ENCODE results near the gene LPIN1. TPM values are rescaled to one million over a fixed set of nuclear protein-coding genes. Genes with fewer than 3 reads are reported as not detected.

The LPIN1 gene
- total RNA-seq, 1 experiment from 2014 or later = 13.9 TPM

DNA sequence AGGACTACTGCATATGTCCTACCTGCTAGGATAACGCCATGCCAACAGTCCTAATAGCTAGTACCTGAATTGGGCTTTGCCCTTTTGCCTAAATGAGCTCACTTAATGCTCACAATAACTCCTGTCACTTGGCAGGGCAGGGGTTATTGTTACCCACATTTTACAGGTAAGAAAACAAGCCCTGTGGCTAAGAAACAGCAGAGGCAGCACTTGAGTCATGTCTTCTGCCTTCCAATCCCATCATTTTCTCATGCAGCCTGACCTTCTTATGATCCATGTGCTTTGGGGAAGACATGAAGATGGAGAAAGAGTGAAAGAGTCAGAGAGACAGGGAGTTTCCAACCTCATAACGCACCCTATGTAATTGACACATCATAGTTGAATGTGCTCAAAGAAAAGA is 33.6 kb upstream of the LPIN1 start:
- CTCF ChIA-PET = no interaction called here
- POLR2A ChIA-PET = no interaction called here

GRCh38 chr2:11713815-11714214 is 32.6 kb upstream of the LPIN1 start:
- H3K27ac Mint-ChIP-seq = no peak overlapping the region
- ChIA-PET CTCF (no interaction called here), POLR2A (no interaction called here)
- H3K4me3 Mint-ChIP-seq = no peak overlapping the region
- ATAC-seq (no peak), DNase-seq (ENCODE audit: low spot score) (no peak)
- no peaks in the 10 kb centered on the region for H3K9me3 Mint-ChIP-seq
- no peaks in the 10 kb centered on the region for H3K27me3 Mint-ChIP-seq (ENCODE audit: low read depth)
- no peaks in the 10 kb centered on the region for H3K36me3 Mint-ChIP-seq
- H3K4me1 Mint-ChIP-seq = 0 out of 2 replicates have a peak, but pooled peaks cover 2% of the 10 kb centered on the region
- TF ChIP-seq, protein P1, sequence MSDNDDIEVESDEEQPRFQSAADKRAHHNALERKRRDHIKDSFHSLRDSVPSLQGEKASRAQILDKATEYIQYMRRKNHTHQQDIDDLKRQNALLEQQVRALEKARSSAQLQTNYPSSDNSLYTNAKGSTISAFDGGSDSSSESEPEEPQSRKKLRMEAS (CRISPR knock-in tag; IDR thresholded peaks at IDR 0.05) = no peak
- TF ChIP-seq ZNF532 (CRISPR knock-in tag; IDR thresholded peaks at IDR 0.05; ENCODE audit: borderline replicate concordance) = no peak
- no peak for TF ChIP-seq GRHL2 (CRISPR knock-in tag; IDR thresholded peaks at IDR 0.05; ENCODE audit: insufficient replicate concordance, severe bottlenecking)
- TF ChIP-seq ELF4 (CRISPR knock-in tag; IDR thresholded peaks at IDR 0.05; ENCODE audit: low read depth) = no peak
- TF ChIP-seq ZNF416 (CRISPR knock-in tag; IDR thresholded peaks at IDR 0.05) = no peak
- TF ChIP-seq, protein P2, sequence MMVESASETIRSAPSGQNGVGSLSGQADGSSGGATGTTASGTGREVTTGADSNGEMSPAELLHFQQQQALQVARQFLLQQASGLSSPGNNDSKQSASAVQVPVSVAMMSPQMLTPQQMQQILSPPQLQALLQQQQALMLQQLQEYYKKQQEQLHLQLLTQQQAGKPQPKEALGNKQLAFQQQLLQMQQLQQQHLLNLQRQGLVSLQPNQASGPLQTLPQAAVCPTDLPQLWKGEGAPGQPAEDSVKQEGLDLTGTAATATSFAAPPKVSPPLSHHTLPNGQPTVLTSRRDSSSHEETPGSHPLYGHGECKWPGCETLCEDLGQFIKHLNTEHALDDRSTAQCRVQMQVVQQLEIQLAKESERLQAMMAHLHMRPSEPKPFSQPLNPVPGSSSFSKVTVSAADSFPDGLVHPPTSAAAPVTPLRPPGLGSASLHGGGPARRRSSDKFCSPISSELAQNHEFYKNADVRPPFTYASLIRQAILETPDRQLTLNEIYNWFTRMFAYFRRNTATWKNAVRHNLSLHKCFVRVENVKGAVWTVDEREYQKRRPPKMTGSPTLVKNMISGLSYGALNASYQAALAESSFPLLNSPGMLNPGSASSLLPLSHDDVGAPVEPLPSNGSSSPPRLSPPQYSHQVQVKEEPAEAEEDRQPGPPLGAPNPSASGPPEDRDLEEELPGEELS (CRISPR knock-in tag; IDR thresholded peaks at IDR 0.05) = no peak
- no peak for TF ChIP-seq PRRX2 (CRISPR knock-in tag; IDR thresholded peaks at IDR 0.05)
- TF ChIP-seq, protein P3, sequence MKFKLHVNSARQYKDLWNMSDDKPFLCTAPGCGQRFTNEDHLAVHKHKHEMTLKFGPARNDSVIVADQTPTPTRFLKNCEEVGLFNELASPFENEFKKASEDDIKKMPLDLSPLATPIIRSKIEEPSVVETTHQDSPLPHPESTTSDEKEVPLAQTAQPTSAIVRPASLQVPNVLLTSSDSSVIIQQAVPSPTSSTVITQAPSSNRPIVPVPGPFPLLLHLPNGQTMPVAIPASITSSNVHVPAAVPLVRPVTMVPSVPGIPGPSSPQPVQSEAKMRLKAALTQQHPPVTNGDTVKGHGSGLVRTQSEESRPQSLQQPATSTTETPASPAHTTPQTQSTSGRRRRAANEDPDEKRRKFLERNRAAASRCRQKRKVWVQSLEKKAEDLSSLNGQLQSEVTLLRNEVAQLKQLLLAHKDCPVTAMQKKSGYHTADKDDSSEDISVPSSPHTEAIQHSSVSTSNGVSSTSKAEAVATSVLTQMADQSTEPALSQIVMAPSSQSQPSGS (CRISPR knock-in tag; IDR thresholded peaks at IDR 0.05; ENCODE audit: borderline replicate concordance, low read depth) = no peak
- TF ChIP-seq, protein P4, sequence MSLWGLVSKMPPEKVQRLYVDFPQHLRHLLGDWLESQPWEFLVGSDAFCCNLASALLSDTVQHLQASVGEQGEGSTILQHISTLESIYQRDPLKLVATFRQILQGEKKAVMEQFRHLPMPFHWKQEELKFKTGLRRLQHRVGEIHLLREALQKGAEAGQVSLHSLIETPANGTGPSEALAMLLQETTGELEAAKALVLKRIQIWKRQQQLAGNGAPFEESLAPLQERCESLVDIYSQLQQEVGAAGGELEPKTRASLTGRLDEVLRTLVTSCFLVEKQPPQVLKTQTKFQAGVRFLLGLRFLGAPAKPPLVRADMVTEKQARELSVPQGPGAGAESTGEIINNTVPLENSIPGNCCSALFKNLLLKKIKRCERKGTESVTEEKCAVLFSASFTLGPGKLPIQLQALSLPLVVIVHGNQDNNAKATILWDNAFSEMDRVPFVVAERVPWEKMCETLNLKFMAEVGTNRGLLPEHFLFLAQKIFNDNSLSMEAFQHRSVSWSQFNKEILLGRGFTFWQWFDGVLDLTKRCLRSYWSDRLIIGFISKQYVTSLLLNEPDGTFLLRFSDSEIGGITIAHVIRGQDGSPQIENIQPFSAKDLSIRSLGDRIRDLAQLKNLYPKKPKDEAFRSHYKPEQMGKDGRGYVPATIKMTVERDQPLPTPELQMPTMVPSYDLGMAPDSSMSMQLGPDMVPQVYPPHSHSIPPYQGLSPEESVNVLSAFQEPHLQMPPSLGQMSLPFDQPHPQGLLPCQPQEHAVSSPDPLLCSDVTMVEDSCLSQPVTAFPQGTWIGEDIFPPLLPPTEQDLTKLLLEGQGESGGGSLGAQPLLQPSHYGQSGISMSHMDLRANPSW (CRISPR knock-in tag; conservative IDR thresholded peaks at IDR 0.05; ENCODE audit: low read depth) = no peak

More for the DNA sequence above, 33.6 kb upstream of the LPIN1 start:
- Mint-ChIP-seq H3K27ac (no peak overlapping the region), H3K4me3 (no peak overlapping the region), H3K36me3 (no peaks in the 10 kb centered on the region), H3K4me1 (0 out of 2 replicates have a peak, but pooled peaks cover 2% of the 10 kb centered on the region), H3K27me3 (ENCODE audit: low read depth) (no peaks in the 10 kb centered on the region), H3K9me3 (no peaks in the 10 kb centered on the region)
- ATAC-seq = no peak
- TF ChIP-seq, protein P5, sequence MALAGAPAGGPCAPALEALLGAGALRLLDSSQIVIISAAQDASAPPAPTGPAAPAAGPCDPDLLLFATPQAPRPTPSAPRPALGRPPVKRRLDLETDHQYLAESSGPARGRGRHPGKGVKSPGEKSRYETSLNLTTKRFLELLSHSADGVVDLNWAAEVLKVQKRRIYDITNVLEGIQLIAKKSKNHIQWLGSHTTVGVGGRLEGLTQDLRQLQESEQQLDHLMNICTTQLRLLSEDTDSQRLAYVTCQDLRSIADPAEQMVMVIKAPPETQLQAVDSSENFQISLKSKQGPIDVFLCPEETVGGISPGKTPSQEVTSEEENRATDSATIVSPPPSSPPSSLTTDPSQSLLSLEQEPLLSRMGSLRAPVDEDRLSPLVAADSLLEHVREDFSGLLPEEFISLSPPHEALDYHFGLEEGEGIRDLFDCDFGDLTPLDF (CRISPR knock-in tag; IDR thresholded peaks at IDR 0.05) = no peak
- TF ChIP-seq ESRRA (CRISPR knock-in tag; IDR thresholded peaks at IDR 0.05; ENCODE audit: borderline replicate concordance) (no peak), MLX (CRISPR knock-in tag; IDR thresholded peaks at IDR 0.05) (no peak), NFE2L1 (CRISPR knock-in tag; IDR thresholded peaks at IDR 0.05) (no peak)
- TF ChIP-seq, protein P6, sequence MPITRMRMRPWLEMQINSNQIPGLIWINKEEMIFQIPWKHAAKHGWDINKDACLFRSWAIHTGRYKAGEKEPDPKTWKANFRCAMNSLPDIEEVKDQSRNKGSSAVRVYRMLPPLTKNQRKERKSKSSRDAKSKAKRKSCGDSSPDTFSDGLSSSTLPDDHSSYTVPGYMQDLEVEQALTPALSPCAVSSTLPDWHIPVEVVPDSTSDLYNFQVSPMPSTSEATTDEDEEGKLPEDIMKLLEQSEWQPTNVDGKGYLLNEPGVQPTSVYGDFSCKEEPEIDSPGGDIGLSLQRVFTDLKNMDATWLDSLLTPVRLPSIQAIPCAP (CRISPR knock-in tag; IDR thresholded peaks at IDR 0.05) = no peak
- TF ChIP-seq, protein P7, sequence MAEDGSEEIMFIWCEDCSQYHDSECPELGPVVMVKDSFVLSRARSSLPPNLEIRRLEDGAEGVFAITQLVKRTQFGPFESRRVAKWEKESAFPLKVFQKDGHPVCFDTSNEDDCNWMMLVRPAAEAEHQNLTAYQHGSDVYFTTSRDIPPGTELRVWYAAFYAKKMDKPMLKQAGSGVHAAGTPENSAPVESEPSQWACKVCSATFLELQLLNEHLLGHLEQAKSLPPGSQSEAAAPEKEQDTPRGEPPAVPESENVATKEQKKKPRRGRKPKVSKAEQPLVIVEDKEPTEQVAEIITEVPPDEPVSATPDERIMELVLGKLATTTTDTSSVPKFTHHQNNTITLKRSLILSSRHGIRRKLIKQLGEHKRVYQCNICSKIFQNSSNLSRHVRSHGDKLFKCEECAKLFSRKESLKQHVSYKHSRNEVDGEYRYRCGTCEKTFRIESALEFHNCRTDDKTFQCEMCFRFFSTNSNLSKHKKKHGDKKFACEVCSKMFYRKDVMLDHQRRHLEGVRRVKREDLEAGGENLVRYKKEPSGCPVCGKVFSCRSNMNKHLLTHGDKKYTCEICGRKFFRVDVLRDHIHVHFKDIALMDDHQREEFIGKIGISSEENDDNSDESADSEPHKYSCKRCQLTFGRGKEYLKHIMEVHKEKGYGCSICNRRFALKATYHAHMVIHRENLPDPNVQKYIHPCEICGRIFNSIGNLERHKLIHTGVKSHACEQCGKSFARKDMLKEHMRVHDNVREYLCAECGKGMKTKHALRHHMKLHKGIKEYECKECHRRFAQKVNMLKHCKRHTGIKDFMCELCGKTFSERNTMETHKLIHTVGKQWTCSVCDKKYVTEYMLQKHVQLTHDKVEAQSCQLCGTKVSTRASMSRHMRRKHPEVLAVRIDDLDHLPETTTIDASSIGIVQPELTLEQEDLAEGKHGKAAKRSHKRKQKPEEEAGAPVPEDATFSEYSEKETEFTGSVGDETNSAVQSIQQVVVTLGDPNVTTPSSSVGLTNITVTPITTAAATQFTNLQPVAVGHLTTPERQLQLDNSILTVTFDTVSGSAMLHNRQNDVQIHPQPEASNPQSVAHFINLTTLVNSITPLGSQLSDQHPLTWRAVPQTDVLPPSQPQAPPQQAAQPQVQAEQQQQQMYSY (CRISPR knock-in tag; IDR thresholded peaks at IDR 0.05) = no peak
- no peak for DNase-seq (ENCODE audit: low spot score)
